DND-41 (cell line): Measurements from ENCODE around the gene ARHGEF19.

Experiments used
- ATAC-seq: fragments of 200-7000 bp; cut with Tn5 transposase; 3 replicates; pipeline ENCODE4 v1.9.1; 2021; ENCODE audit warnings: low read depth; ENCODE audit not compliant: insufficient read depth
- DNase-seq: peaks from one replicate; pipeline ENCODE4 v3.0.0-alpha.2; 2020
- H2AFZ ChIP-seq: 2 replicates; pipeline ENCODE4 v1.6.0; 2012; ENCODE audit warnings: low read depth, low read length
- H3K27ac ChIP-seq: 2 replicates; pipeline ENCODE4 v1.5.1; 2012; ENCODE audit warnings: low read length, inconsistent platforms
- H3K27me3 ChIP-seq: fragments of 200-600 bp; sonication (generic); 2 replicates; pipeline ENCODE4 v1.6.0; 2012; ENCODE audit warnings: low read length, mild to moderate bottlenecking, inconsistent platforms; ENCODE audit not compliant: insufficient read depth, poor library complexity
- H3K36me3 ChIP-seq: 2 replicates; pipeline ENCODE4 v1.5.1; 2012; ENCODE audit warnings: low read length, inconsistent platforms; ENCODE audit not compliant: insufficient read depth
- H3K4me1 ChIP-seq: 2 replicates; pipeline ENCODE4 v1.5.1; 2012; ENCODE audit warnings: mild to moderate bottlenecking, low read length; ENCODE audit not compliant: insufficient read depth
- H3K4me2 ChIP-seq: 2 replicates; pipeline ENCODE4 v1.6.0; 2012; ENCODE audit warnings: mild to moderate bottlenecking, moderate library complexity, low read length, inconsistent platforms; ENCODE audit not compliant: insufficient read depth
- H3K4me3 ChIP-seq, 2 experiments: fragments of 200-600 bp in 1 of 2; shearing (Covaris generic) in 1 of 2; 2 replicates each; pipeline ENCODE4 v1.5.1; 2012 to 2016; ENCODE audit warnings: inconsistent platforms in 2 of 2, low read length in 2 of 2, mild to moderate bottlenecking in 2 of 2, low read depth in 1 of 2, moderate library complexity in 1 of 2
- H3K79me2 ChIP-seq: 2 replicates; pipeline ENCODE4 v1.6.0; 2012; ENCODE audit warnings: low read length, inconsistent platforms; ENCODE audit not compliant: insufficient read depth
- H3K9ac ChIP-seq: 2 replicates; pipeline ENCODE4 v1.6.0; 2012; ENCODE audit warnings: low read depth, mild to moderate bottlenecking, inconsistent platforms, low read length, moderate library complexity
- H3K9me3 ChIP-seq: 2 replicates; pipeline ENCODE4 v1.5.1; 2012; ENCODE audit warnings: low read length, moderate library complexity, mild to moderate bottlenecking, inconsistent platforms; ENCODE audit not compliant: insufficient read depth, severe bottlenecking
- H4K20me1 ChIP-seq: 2 replicates; pipeline ENCODE4 v1.6.0; 2012; ENCODE audit warnings: low read length; ENCODE audit not compliant: insufficient read depth
- CTCF ChIP-seq: IDR thresholded peaks from 2 replicates; pipeline ENCODE4 v1.5.1; 2012; ENCODE audit warnings: borderline replicate concordance, low read length, moderate library complexity, mild to moderate bottlenecking; ENCODE audit not compliant: poor library complexity, severe bottlenecking; ENCODE audit errors: extremely low read depth
- EZH2 ChIP-seq: IDR thresholded peaks from 3 replicates; pipeline ENCODE4 v1.6.1; 2012; ENCODE audit warnings: borderline replicate concordance, low read depth, mild to moderate bottlenecking, moderate library complexity, low read length, inconsistent platforms; ENCODE audit not compliant: severe bottlenecking

Gene ARHGEF19

DNA sequence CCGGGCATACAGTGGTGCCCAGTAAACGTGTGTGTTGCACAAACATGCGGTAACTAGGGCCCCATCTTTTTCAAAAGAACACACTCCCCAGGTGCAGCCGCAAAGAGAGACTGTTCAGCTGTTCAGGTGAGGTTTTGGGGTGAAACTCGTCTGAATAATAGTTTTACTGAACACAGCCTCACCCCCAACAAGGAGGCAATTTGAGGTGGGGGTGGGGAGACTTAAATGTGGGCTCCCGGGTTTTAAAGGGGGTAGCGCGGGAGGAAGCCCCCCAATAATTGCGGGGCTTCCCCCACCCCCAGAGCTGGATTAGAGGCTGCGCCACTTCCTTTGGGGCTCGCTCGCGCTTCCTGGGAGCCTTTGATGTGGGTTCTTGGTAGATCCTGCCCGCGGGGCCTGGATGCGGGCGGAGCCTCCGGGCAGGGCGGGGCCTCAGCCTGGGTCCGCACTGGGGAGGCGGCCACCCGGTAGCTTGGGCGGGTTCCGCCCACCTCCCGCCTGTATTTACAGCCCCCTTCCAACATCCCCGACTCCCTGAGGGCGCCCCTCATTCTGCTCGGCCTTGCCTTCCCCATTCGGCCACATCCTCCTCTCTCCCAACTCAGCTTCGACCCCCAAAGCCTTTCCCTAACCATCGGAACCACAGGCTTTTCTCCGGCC, 50.2 kb downstream of the ARHGEF19 start:
- Histone ChIP-seq H3K4me2 (peak overlapping the region; percentile 55), H3K36me3 (no peaks in the 10 kb centered on the region), H3K79me2 (no peaks in the 10 kb centered on the region), H3K4me1 (peaks cover 17% of the 10 kb centered on the region), H3K27ac (no peak overlapping the region), H2AFZ (no peak overlapping the region), H3K27me3 (peaks cover 16% of the 10 kb centered on the region), H4K20me1 (peaks cover 46% of the 10 kb centered on the region), H3K9me3 (no peaks in the 10 kb centered on the region), H3K4me3 (peak overlapping the region in 1 of 2 experiments; percentile 24; a peak in 1 of 4 replicates), H3K9ac (no peak overlapping the region)
- peak; percentile 90 for ATAC-seq
- TF ChIP-seq EZH2 (no peak), CTCF (no peak)
- peak; percentile 88 for DNase-seq

DNA sequence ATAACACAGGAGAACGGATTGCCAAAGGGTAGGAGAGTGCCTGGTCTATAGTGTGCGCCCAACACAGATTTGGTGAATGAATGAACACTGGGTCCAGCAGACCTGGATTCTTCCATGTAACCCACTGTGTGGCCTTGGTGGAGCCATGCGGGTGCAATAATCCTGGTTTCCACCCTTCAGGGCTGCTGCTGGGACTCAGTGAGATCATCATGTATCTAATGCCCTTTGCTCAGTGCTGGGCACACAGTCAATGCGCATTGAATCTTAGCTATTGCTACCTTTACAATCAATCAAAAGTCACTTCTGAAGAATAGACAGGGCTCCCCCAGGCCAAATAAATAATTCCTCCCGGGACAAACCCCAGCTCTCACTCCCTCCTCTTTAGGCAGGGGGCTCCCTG, 50.7 kb downstream of the ARHGEF19 start:
- Histone ChIP-seq H3K9me3 (no peaks in the 10 kb centered on the region), H3K27ac (no peak overlapping the region), H2AFZ (no peak overlapping the region), H3K4me2 (peak overlapping the region; percentile 55), H3K27me3 (peaks cover 16% of the 10 kb centered on the region), H3K4me3 (peak overlapping the region in 1 of 2 experiments; percentile 24; a peak in 1 of 4 replicates), H3K79me2 (no peaks in the 10 kb centered on the region), H3K36me3 (no peaks in the 10 kb centered on the region), H3K9ac (no peak overlapping the region), H3K4me1 (peaks cover 17% of the 10 kb centered on the region), H4K20me1 (peaks cover 47% of the 10 kb centered on the region)
- ATAC-seq (peak; percentile 2; the same call in 1 of the 3 replicates), DNase-seq (no peak)
- TF ChIP-seq CTCF (no peak), EZH2 (peak; percentile 66)

GRCh38 chr1:16158993-16159831, 53.2 kb downstream of the ARHGEF19 start:
- Histone ChIP-seq H3K9me3 (no peaks in the 10 kb centered on the region), H3K4me3 (no peak overlapping the region)
- no peak for DNase-seq

More at GRCh38 chr1:16158993-16159831, 53.2 kb downstream of the ARHGEF19 start:
- Histone ChIP-seq H3K27me3 (peaks cover 10% of the 10 kb centered on the region), H4K20me1 (peaks cover 28% of the 10 kb centered on the region), H2AFZ (no peak overlapping the region), H3K27ac (no peak overlapping the region), H3K36me3 (no peaks in the 10 kb centered on the region), H3K4me1 (peaks cover 17% of the 10 kb centered on the region), H3K79me2 (no peaks in the 10 kb centered on the region), H3K9ac (no peak overlapping the region), H3K4me2 (no peak overlapping the region)
- no peak for ATAC-seq
- TF ChIP-seq EZH2, result no peak
- no peak for TF ChIP-seq CTCF
